Transverse colon (tissue), 4 donors: ENCODE measurements around the gene CRKL.

Source experiments
- CTCF ChIP-seq, 5 experiments: fragments of 200-600 bp in 3 of 5; fragments of 450-650 bp in 2 of 5; sonication (generic) in 3 of 5; IDR thresholded peaks; 1 replicate in 2 of 5; 2 replicates in 3 of 5; pipeline ENCODE4 v1.5.1; 2016 to 2017; ENCODE audit warnings: antibody characterized with exemption in 5 of 5, inconsistent platforms in 3 of 5, mild to moderate bottlenecking in 2 of 5, moderate library complexity in 1 of 5
- POLR2A ChIP-seq: fragments of 450-650 bp; IDR thresholded peaks from one replicate; pipeline ENCODE4 v1.6.1; 2016; ENCODE audit warnings: antibody characterized with exemption, mild to moderate bottlenecking, moderate library complexity
- POLR2AphosphoS5 ChIP-seq, 3 donors: sonication (generic); formaldehyde crosslinking; IDR thresholded peaks; one replicate each; pipeline ENCODE4 v1.6.1; 2016; ENCODE audit warnings: antibody characterized with exemption in 3 of 3

GRCh38 chr22:20877715-20878114 lies 39.5 kb upstream of the CRKL start:
- TF ChIP-seq CTCF (IDR thresholded peaks at IDR 0.05), result no peak
- TF ChIP-seq POLR2A, result no peak
- no peak for TF ChIP-seq POLR2AphosphoS5 (IDR thresholded peaks at IDR 0.05)
